SU-DHL-6 (cell line): ENCODE results near the gene STAM.

Source experiments
- H2AFZ ChIP-seq: fragments of 200-600 bp; sonication (generic); 2 replicates; pipeline ENCODE4 v1.6.1; 2014; ENCODE audit warnings: low read depth, mild to moderate bottlenecking, moderate library complexity, mixed read lengths, antibody characterized with exemption, low read length; ENCODE audit not compliant: severe bottlenecking
- H3F3A ChIP-seq: fragments of 200-600 bp; shearing (Covaris generic); 2 replicates; pipeline ENCODE4 v1.6.0; 2016; ENCODE audit warnings: antibody characterized with exemption, mild to moderate bottlenecking; ENCODE audit not compliant: insufficient read depth
- H3K27ac ChIP-seq: fragments of 200-600 bp; sonication (generic); 2 replicates; pipeline ENCODE4 v1.5.1; 2016; ENCODE audit warnings: low read depth, mild to moderate bottlenecking, low read length, moderate library complexity, mixed read lengths
- H3K27me3 ChIP-seq: fragments of 200-600 bp; sonication (generic), shearing (Covaris generic); 2 replicates; pipeline ENCODE4 v1.6.0; 2014; ENCODE audit warnings: mild to moderate bottlenecking, low read length
- H3K36me3 ChIP-seq: fragments of 200-600 bp; sonication (generic); 2 replicates; pipeline ENCODE4 v1.6.1; 2014; ENCODE audit warnings: mild to moderate bottlenecking, low read length, mixed read lengths
- H3K4me2 ChIP-seq: fragments of 300-600, 200-600 bp; shearing (Covaris generic), sonication (generic); 2 replicates; pipeline ENCODE4 v1.6.0; 2014; ENCODE audit warnings: low read length, low read depth, mild to moderate bottlenecking; ENCODE audit not compliant: poor library complexity, severe bottlenecking
- H3K4me3 ChIP-seq: fragments of 200-600 bp; sonication (generic); 2 replicates; pipeline ENCODE4 v1.5.1; 2014; ENCODE audit warnings: antibody characterized with exemption, low read length, mild to moderate bottlenecking, mixed read lengths; ENCODE audit not compliant: insufficient read depth, poor library complexity, severe bottlenecking
- H3K79me2 ChIP-seq: fragments of 200-600 bp; sonication (generic); 2 replicates; pipeline ENCODE4 v1.6.1; 2014; ENCODE audit warnings: mild to moderate bottlenecking, low read length, moderate library complexity; ENCODE audit not compliant: insufficient read depth
- H3K9ac ChIP-seq: fragments of 200-600 bp; sonication (generic); 2 replicates; pipeline ENCODE4 v1.7.0; 2014; ENCODE audit warnings: mild to moderate bottlenecking, low read length
- H3K9me2 ChIP-seq: fragments of 200-600 bp; sonication (generic); replicated peaks from 2 replicates; pipeline ENCODE4 v1.6.1; 2014; ENCODE audit warnings: low read length; ENCODE audit not compliant: insufficient read depth
- H3K9me3 ChIP-seq: fragments of 200-600 bp; sonication (generic); 2 replicates; pipeline ENCODE4 v1.6.1; 2014; ENCODE audit warnings: low read length, mixed read lengths; ENCODE audit not compliant: insufficient read depth
- H4K20me1 ChIP-seq: fragments of 200-600 bp; sonication (generic); 2 replicates; pipeline ENCODE4 v1.6.1; 2014; ENCODE audit warnings: low read depth, mild to moderate bottlenecking, antibody characterized with exemption, low read length, moderate library complexity, mixed read lengths
- CTCF ChIP-seq: fragments of 200-600 bp; sonication (generic); IDR thresholded peaks from one replicate; pipeline ENCODE4 v1.5.1; 2017; ENCODE audit warnings: antibody characterized with exemption, mild to moderate bottlenecking, low read length, moderate library complexity; ENCODE audit not compliant: insufficient read depth, poor library complexity, severe bottlenecking
- EZH2phosphoT487 ChIP-seq: fragments of 200-600 bp; sonication (generic), shearing (Covaris generic); conservative IDR thresholded peaks from 2 replicates; pipeline ENCODE4 v1.6.1; 2018; ENCODE audit warnings: mild to moderate bottlenecking, antibody characterized with exemption, low read length, moderate library complexity, mixed read lengths

The STAM gene

GRCh38 chr10:17685233-17685840, 41.4 kb downstream of the STAM start:
- Histone ChIP-seq H2AFZ (no peak overlapping the region), H3K9me2 (no peaks in the 10 kb centered on the region), H4K20me1 (peaks cover 4% of the 10 kb centered on the region; the same call in 1 of the 2 replicates), H3K4me3 (no peak overlapping the region), H3K27ac (no peak overlapping the region), H3K4me2 (no peak overlapping the region), H3F3A (no peaks in the 10 kb centered on the region), H3K79me2 (peaks cover 39% of the 10 kb centered on the region), H3K9ac (no peak overlapping the region), H3K27me3 (no peaks in the 10 kb centered on the region), H3K9me3 (no peaks in the 10 kb centered on the region), H3K36me3 (no peaks in the 10 kb centered on the region)
- no peak for TF ChIP-seq EZH2phosphoT487
- no peak for TF ChIP-seq CTCF

- H3K9me3 ChIP-seq: no peaks in the 10 kb centered on the region
- no peak overlapping the region for H2AFZ ChIP-seq
- no peaks in the 10 kb centered on the region for H3F3A ChIP-seq
- TF ChIP-seq CTCF (no peak), EZH2phosphoT487 (no peak)
- H3K27me3 ChIP-seq: no peaks in the 10 kb centered on the region
- H3K79me2 ChIP-seq: peaks cover 25% of the 10 kb centered on the region
- H3K9me2 ChIP-seq: no peaks in the 10 kb centered on the region
- no peak overlapping the region for H3K27ac ChIP-seq
- no peak overlapping the region for H3K4me3 ChIP-seq
- H4K20me1 ChIP-seq: no peaks in the 10 kb centered on the region; the same call in 1 of the 2 replicates
- no peaks in the 10 kb centered on the region for H3K36me3 ChIP-seq
- H3K4me2 ChIP-seq: no peak overlapping the region
- no peak overlapping the region for H3K9ac ChIP-seq
These were observed 43.3 kb downstream of the STAM start for GRCh38 chr10:17687117-17687831.

- peaks cover 7% of the 10 kb centered on the region; the same call in 1 of the 2 replicates for H3K79me2 ChIP-seq
- no peak overlapping the region for H3K9ac ChIP-seq
- no peak overlapping the region for H3K4me3 ChIP-seq
- H3K4me2 ChIP-seq: no peak overlapping the region
- H3F3A ChIP-seq: no peaks in the 10 kb centered on the region
- H3K27me3 ChIP-seq: no peaks in the 10 kb centered on the region
- no peaks in the 10 kb centered on the region for H4K20me1 ChIP-seq
- no peak overlapping the region for H2AFZ ChIP-seq
- no peaks in the 10 kb centered on the region for H3K9me3 ChIP-seq
- no peak overlapping the region for H3K27ac ChIP-seq
- TF ChIP-seq CTCF (no peak), EZH2phosphoT487 (no peak)
- H3K9me2 ChIP-seq: no peaks in the 10 kb centered on the region
- H3K36me3 ChIP-seq: no peaks in the 10 kb centered on the region
These were observed 45.2 kb downstream of the STAM start for GRCh38 chr10:17689137-17689536.
